ENCODE measurements around the gene KIRREL3. TPM values are rescaled to one million over a fixed set of nuclear protein-coding genes. Genes with fewer than 3 reads are reported as not detected.

Gene KIRREL3
- polyA plus RNA-seq, 2 of the 4 experiments (the other 2 are of a cell fraction), result 3.0 to 11.0 TPM

- no peak overlapping the region for H3K4me2 ChIP-seq
- ATAC-seq (no peak), DNase-seq (ENCODE audit: low read depth in 1 of 2, low spot score in 1 of 2) (no peak), FAIRE-seq (no peak)
- no peak for TF ChIP-seq PHF8 (IDR thresholded peaks at IDR 0.05; ENCODE audit: borderline replicate concordance, low read depth)
- TF ChIP-seq BHLHE40 (IDR thresholded peaks at IDR 0.05; ENCODE audit: low read depth, low read length), result no peak
- no peak for TF ChIP-seq NFE2L2 (conservative IDR thresholded peaks at IDR 0.05; ENCODE audit: low read length)
- 82% methylated on average over 2 of the region's 2 CpGs for WGBS (ENCODE audit: missing lambda C conversion rate)
- no peaks in the 10 kb centered on the region for H3K4me1 ChIP-seq
- CTCF ChIA-PET, result no interaction called here
- POLR2A ChIA-PET, result no interaction called here
- no peaks in the 10 kb centered on the region for H3K9me3 ChIP-seq
- no peak overlapping the region for H3K27ac ChIP-seq
- no peak overlapping the region for H3K4me3 ChIP-seq
These were observed 192.3 kb downstream of the KIRREL3 start for GRCh38 chr11:126808296-126808695.

- no peak overlapping the region for H3K4me2 ChIP-seq
- H3K9me3 ChIP-seq, result no peaks in the 10 kb centered on the region
- no peak overlapping the region for H3K4me3 ChIP-seq
- WGBS (ENCODE audit: missing lambda C conversion rate), result 90% methylated on average over 3 of the region's 3 CpGs
- no peak overlapping the region for H3K27ac ChIP-seq
- ChIA-PET POLR2A (no interaction called here), CTCF (no interaction called here)
- FAIRE-seq, result no peak
- TF ChIP-seq RCOR1 (IDR thresholded peaks at IDR 0.05; ENCODE audit: low read depth, low read length), result no peak
- no peak for TF ChIP-seq KDM1A (IDR thresholded peaks at IDR 0.05; ENCODE audit: low read depth)
- no peak for TF ChIP-seq FOSL2 (IDR thresholded peaks at IDR 0.05)
- TF ChIP-seq FOSL2 (CRISPR knock-in tag; IDR thresholded peaks at IDR 0.05), result no peak
- TF ChIP-seq HDAC2 (IDR thresholded peaks at IDR 0.05), result no peak
- DNase-seq (ENCODE audit: low read depth in 1 of 2, low spot score in 1 of 2), result no peak
- H3K4me1 ChIP-seq, result no peaks in the 10 kb centered on the region
- ATAC-seq, result no peak
These were observed 194.7 kb downstream of the KIRREL3 start for GRCh38 chr11:126805870-126806269.

GRCh38 chr11:126804363-126804762, 196.2 kb downstream of the KIRREL3 start:
- CTCF ChIA-PET, result no interaction called here
- no peak for FAIRE-seq
- 85% methylated on average over 2 of the region's 2 CpGs for WGBS (ENCODE audit: missing lambda C conversion rate)
- H3K4me2 ChIP-seq, result no peak overlapping the region
- ATAC-seq, result no peak
- no peaks in the 10 kb centered on the region for H3K4me1 ChIP-seq
- no peaks in the 10 kb centered on the region for H3K9me3 ChIP-seq
- no peak for DNase-seq (ENCODE audit: low read depth in 1 of 2, low spot score in 1 of 2)
- POLR2A ChIA-PET, result no interaction called here
- no peak for TF ChIP-seq HOXB5 (CRISPR knock-in tag; IDR thresholded peaks at IDR 0.05)
- TF ChIP-seq JUNB (IDR thresholded peaks at IDR 0.05), result no peak
- no peak for TF ChIP-seq POLR2A (IDR thresholded peaks at IDR 0.05; ENCODE audit: low read length)
- no peak for TF ChIP-seq BHLHE40 (IDR thresholded peaks at IDR 0.05; ENCODE audit: low read depth, low read length)
- TF ChIP-seq EHMT2 (IDR thresholded peaks at IDR 0.05; ENCODE audit: low read depth), result no peak
- TF ChIP-seq RFX5 (IDR thresholded peaks at IDR 0.05), result no peak
- no peak for TF ChIP-seq HOXB13 (CRISPR knock-in tag; IDR thresholded peaks at IDR 0.05; ENCODE audit: low read depth)
- no peak for TF ChIP-seq HMGXB4 (CRISPR knock-in tag; IDR thresholded peaks at IDR 0.05; ENCODE audit: borderline replicate concordance)
- no peak for TF ChIP-seq ELK1 (IDR thresholded peaks at IDR 0.05; ENCODE audit: low read depth, low read length)
- no peak for TF ChIP-seq HES2 (IDR thresholded peaks at IDR 0.05)
- no peak for TF ChIP-seq NPAS2 (CRISPR knock-in tag; IDR thresholded peaks at IDR 0.05; ENCODE audit: borderline replicate concordance)
- TF ChIP-seq E2F6 (IDR thresholded peaks at IDR 0.05; ENCODE audit: borderline replicate concordance, low read depth), result no peak
- TF ChIP-seq TFCP2L1 (CRISPR knock-in tag; IDR thresholded peaks at IDR 0.05), result no peak
- TF ChIP-seq RCOR1 (IDR thresholded peaks at IDR 0.05; ENCODE audit: low read depth, low read length), result no peak
- no peak for TF ChIP-seq RAD21 (conservative IDR thresholded peaks at IDR 0.05 in 1 of 2, IDR thresholded peaks at IDR 0.05 in 1 of 2)
- TF ChIP-seq CBX2 (IDR thresholded peaks at IDR 0.05; ENCODE audit: borderline replicate concordance, low read depth), result no peak
- no peak overlapping the region for H3K4me3 ChIP-seq
- H3K27ac ChIP-seq, result no peak overlapping the region

Measured in A549 (cell line).